ENCODE results near the gene ARID5A. TPM values are rescaled to one million over a fixed set of nuclear protein-coding genes. Genes with fewer than 3 reads are reported as not detected.

Gene ARID5A
- total RNA-seq, 1 experiment from 2014 or later: 9.3 TPM

DNA sequence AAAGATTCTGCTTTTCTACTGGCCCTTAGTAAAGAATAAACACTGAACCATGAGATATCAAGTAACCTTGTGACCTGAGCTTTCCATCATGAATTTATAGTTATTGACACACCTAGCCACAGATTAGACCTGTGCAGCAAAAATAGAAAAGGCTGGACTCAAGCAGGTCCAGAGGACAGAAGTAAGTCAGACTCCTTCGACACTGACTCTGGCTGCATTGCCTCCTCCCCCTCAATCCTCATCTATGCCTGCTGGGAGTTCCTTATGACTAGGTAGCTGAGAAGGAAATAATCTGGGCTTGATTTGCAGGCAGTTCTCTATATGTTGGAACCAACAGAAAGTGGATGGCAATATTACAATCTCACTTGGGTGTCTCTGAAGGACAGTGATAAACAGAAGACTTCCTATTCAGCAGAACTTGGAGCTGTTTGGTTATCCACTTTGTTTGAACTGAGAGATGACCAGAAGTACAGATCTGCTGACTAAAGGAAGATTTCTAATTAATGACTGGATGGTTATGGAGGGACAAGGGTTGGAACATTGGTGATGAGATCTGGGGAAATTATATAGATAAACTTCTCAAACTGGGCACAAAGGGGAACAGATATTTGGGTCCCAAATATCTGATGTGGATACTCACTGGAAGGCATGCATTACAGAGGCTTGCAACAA lies 39.4 kb downstream of the ARID5A start:
- no peaks in the 10 kb centered on the region for H3K36me3 Mint-ChIP-seq (ENCODE audit: insufficient read depth, unreplicated experiment)

DNA sequence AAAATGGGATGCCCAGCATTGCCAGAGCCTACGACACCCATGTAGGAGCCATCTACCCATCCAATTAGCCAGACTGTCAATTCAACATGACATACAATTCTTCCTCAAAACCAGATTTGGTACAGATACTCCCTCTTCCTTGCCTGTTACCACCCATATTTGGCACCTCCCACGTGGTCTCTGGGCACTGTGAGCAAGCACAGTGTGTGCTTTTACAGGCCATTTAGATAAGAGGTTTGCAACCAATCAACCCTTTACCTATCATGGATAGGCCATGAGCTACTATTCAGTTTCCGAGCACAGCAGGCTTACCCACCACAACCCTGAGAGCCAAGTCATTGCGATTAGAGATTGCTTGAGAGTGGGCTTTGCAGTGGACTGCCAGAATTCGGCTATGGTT lies 40.9 kb downstream of the ARID5A start:
- Mint-ChIP-seq H3K4me3 (ENCODE audit: low read depth, unreplicated experiment) (no peak overlapping the region), H3K36me3 (ENCODE audit: insufficient read depth, unreplicated experiment) (no peaks in the 10 kb centered on the region), H3K27ac (ENCODE audit: unreplicated experiment) (no peak overlapping the region), H3K9me3 (ENCODE audit: low read depth, unreplicated experiment) (no peaks in the 10 kb centered on the region), H3K4me1 (ENCODE audit: low read depth, unreplicated experiment) (peaks cover 6% of the 10 kb centered on the region), H3K27me3 (ENCODE audit: unreplicated experiment) (no peaks in the 10 kb centered on the region)
- no peak for DNase-seq
- CTCF ChIA-PET: interaction anchor here (0.7 kb wide), 1 partner anchor 211 kb away, joined by 5 read pairs; no protein-coding TSS in a partner anchor
- intact Hi-C loops (cut with micrococcal nuclease; ENCODE audit: unreplicated experiment): no loop called here
- no TSS peak for BruUV-seq (replicated peaks)
- TF ChIP-seq, protein P1, sequence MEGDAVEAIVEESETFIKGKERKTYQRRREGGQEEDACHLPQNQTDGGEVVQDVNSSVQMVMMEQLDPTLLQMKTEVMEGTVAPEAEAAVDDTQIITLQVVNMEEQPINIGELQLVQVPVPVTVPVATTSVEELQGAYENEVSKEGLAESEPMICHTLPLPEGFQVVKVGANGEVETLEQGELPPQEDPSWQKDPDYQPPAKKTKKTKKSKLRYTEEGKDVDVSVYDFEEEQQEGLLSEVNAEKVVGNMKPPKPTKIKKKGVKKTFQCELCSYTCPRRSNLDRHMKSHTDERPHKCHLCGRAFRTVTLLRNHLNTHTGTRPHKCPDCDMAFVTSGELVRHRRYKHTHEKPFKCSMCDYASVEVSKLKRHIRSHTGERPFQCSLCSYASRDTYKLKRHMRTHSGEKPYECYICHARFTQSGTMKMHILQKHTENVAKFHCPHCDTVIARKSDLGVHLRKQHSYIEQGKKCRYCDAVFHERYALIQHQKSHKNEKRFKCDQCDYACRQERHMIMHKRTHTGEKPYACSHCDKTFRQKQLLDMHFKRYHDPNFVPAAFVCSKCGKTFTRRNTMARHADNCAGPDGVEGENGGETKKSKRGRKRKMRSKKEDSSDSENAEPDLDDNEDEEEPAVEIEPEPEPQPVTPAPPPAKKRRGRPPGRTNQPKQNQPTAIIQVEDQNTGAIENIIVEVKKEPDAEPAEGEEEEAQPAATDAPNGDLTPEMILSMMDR (IDR thresholded peaks at IDR 0.05; ENCODE audit: unreplicated experiment): no peak

More for the DNA sequence above, 39.4 kb downstream of the ARID5A start:
- TF ChIP-seq, protein P1 (IDR thresholded peaks at IDR 0.05; ENCODE audit: unreplicated experiment): no peak
- intact Hi-C loops (cut with micrococcal nuclease; ENCODE audit: unreplicated experiment): no loop called here
- Mint-ChIP-seq H3K27me3 (ENCODE audit: unreplicated experiment) (no peaks in the 10 kb centered on the region), H3K4me3 (ENCODE audit: low read depth, unreplicated experiment) (no peak overlapping the region), H3K4me1 (ENCODE audit: low read depth, unreplicated experiment) (peaks cover 6% of the 10 kb centered on the region), H3K27ac (ENCODE audit: unreplicated experiment) (no peak overlapping the region), H3K9me3 (ENCODE audit: low read depth, unreplicated experiment) (no peaks in the 10 kb centered on the region)
- BruUV-seq (replicated peaks): no TSS peak
- DNase-seq: no peak
- CTCF ChIA-PET: interaction anchor here (0.8 kb wide), 1 partner anchor 18 kb away, joined by 3 read pairs; no protein-coding TSS in a partner anchor

DNA sequence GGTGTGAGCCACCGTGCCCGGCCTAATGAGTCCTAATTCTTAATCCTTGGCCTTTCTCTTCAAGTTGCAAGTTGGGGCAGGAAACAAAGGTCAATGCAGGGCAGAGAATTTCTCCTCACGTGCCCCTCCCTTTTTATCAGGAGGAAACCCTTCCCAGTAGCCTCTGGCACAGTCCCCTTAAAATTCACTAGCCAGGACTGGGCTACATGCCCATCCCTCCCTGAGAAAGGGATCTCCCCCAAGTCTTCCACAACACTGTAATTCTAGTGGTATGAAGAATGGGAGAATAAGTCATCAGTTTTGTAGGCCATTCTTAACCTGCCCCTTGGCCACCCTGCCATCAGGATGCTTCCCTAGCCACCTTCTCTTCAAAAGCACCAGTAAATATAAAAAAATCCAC lies 42.2 kb downstream of the ARID5A start:
- intact Hi-C loops (cut with micrococcal nuclease; ENCODE audit: unreplicated experiment): no loop called here
- H3K9me3 Mint-ChIP-seq (ENCODE audit: low read depth, unreplicated experiment): no peaks in the 10 kb centered on the region
- H3K4me3 Mint-ChIP-seq (ENCODE audit: low read depth, unreplicated experiment): no peak overlapping the region
- TF ChIP-seq, protein P1 (IDR thresholded peaks at IDR 0.05; ENCODE audit: unreplicated experiment): no peak
- no peak for DNase-seq
- no TSS peak for BruUV-seq (replicated peaks)
- H3K36me3 Mint-ChIP-seq (ENCODE audit: insufficient read depth, unreplicated experiment): no peaks in the 10 kb centered on the region
- H3K27ac Mint-ChIP-seq (ENCODE audit: unreplicated experiment): no peak overlapping the region
- H3K27me3 Mint-ChIP-seq (ENCODE audit: unreplicated experiment): no peaks in the 10 kb centered on the region
- H3K4me1 Mint-ChIP-seq (ENCODE audit: low read depth, unreplicated experiment): peaks cover 6% of the 10 kb centered on the region
- CTCF ChIA-PET: interaction anchor here (3.7 kb wide), 1 partner anchor 29 kb away, joined by 25 read pairs; no protein-coding TSS in a partner anchor

DNA sequence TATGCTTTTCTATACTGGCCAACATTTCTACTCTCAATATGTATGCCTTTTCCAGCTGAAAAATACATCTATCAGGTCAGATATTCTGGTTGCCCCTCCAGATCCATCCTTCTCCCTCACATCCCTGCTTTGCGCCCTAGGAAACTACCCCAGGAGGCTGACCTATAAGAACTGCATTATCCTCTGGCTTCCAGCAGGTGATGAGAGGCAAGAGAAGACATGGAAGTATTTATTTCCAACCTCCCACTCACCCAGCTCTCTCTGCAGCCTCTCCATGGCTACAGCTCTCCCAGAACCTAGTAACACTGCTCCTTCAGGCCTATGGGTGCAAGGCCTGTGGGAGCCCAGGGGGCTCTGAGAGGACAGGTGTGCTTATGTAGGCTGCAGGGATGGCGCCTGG lies 42.9 kb downstream of the ARID5A start:
- Mint-ChIP-seq H3K4me1 (ENCODE audit: low read depth, unreplicated experiment) (peaks cover 6% of the 10 kb centered on the region), H3K27me3 (ENCODE audit: unreplicated experiment) (no peaks in the 10 kb centered on the region), H3K4me3 (ENCODE audit: low read depth, unreplicated experiment) (no peak overlapping the region), H3K9me3 (ENCODE audit: low read depth, unreplicated experiment) (no peaks in the 10 kb centered on the region), H3K36me3 (ENCODE audit: insufficient read depth, unreplicated experiment) (no peaks in the 10 kb centered on the region), H3K27ac (ENCODE audit: unreplicated experiment) (no peak overlapping the region)
- intact Hi-C loops (cut with micrococcal nuclease; ENCODE audit: unreplicated experiment): no loop called here
- no TSS peak for BruUV-seq (replicated peaks)
- TF ChIP-seq, protein P1 (IDR thresholded peaks at IDR 0.05; ENCODE audit: unreplicated experiment): no peak
- DNase-seq: no peak
- CTCF ChIA-PET: interaction anchor here (3.7 kb wide), 1 partner anchor 29 kb away, joined by 25 read pairs; no protein-coding TSS in a partner anchor

Measured in Calu3 (cell line).